Vagina (tissue), 2 donors: Measurements from ENCODE around the gene L1CAM. TPM values are rescaled to one million over a fixed set of nuclear protein-coding genes. Genes with fewer than 3 reads are reported as not detected.

Source experiments
- DNase-seq, 2 donors: peaks; one replicate each; pipeline ENCODE4 v3.0.0-alpha.2; 2017; ENCODE audit errors: extremely low spot score in 2 of 2
- H3K27ac ChIP-seq: fragments of 200-600 bp; sonication (generic); one replicate; pipeline ENCODE4 v1.5.1; 2019
- H3K27me3 ChIP-seq: fragments of 200-600 bp; sonication (generic); one replicate; pipeline ENCODE4 v1.5.1; 2019
- H3K36me3 ChIP-seq, 2 donors: fragments of 200-600 bp; sonication (generic); one replicate each; pipeline ENCODE4 v1.5.1; 2017 to 2019
- H3K4me1 ChIP-seq: fragments of 200-600 bp; sonication (generic); one replicate; pipeline ENCODE4 v1.5.1; 2019
- H3K4me3 ChIP-seq, 2 donors: fragments of 200-600 bp; sonication (generic); 1 replicate in 1 of 2; 2 replicates in 1 of 2; pipeline ENCODE4 v1.5.1; 2016 to 2019
- H3K9me3 ChIP-seq: fragments of 200-600 bp; sonication (generic); one replicate; pipeline ENCODE4 v1.5.1; 2019
- POLR2A ChIP-seq, 2 donors: fragments of 450-650 bp; IDR thresholded peaks; one replicate each; pipeline ENCODE4 v1.6.1; 2017; ENCODE audit warnings: antibody characterized with exemption in 2 of 2, mild to moderate bottlenecking in 2 of 2, moderate library complexity in 2 of 2
- POLR2AphosphoS5 ChIP-seq, 2 donors: sonication (generic); formaldehyde crosslinking; IDR thresholded peaks; one replicate each; pipeline ENCODE4 v1.9.0; 2017; ENCODE audit warnings: antibody characterized with exemption in 2 of 2, mild to moderate bottlenecking in 2 of 2, low read depth in 1 of 2; ENCODE audit not compliant: insufficient read depth in 1 of 2
- intact Hi-C: fragments of 100-400 bp; cut with DNase I; formaldehyde crosslinking; loops from one replicate; pipeline ENCODE4 v1.15.1; 2023
- total RNA-seq: library from RNA; depleted of rRNA; stranded (reverse); fragments of >200 nt; gene quantifications from one replicate; pipeline ENCODE4 v1.2.3, GENCODE V29; 2016
- TF ChIP-seq, protein P1 (sequence below), 3 experiments: fragments of 450-650 bp in 2 of 3; fragments of 200-600 bp in 1 of 3; sonication (generic) in 1 of 3; IDR thresholded peaks; one replicate each; pipeline ENCODE4 v1.5.1; 2017 to 2019; ENCODE audit warnings: antibody characterized with exemption in 3 of 3, mild to moderate bottlenecking in 2 of 3, moderate library complexity in 2 of 3

L1CAM gene
- total RNA-seq, 1 donor from 2014 or later = 9.6 TPM

DNA sequence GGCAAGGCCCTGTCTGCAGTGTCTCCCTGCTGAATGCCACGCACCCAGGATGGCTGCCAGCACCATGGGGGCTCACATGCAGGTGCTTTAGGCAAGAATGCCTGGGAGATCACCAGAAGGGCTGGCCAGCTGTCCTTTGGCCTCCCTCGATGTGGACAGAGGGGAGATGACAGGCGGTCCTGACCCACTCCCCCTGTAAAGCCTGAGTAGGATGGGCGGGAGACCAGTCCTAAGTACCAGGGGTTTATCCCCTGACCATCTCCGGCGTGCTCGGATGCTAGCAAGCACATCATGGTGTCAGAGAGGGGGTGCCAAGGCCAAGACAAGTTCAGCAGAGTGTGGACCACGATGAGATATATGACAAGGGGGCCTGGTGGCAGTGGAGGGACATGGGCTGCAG is 60.9 kb downstream of the L1CAM start:
- intact Hi-C loops = no loop called here
- Histone ChIP-seq H3K9me3 (no peaks in the 10 kb centered on the region), H3K27me3 (no peaks in the 10 kb centered on the region), H3K4me3 (no peak overlapping the region), H3K36me3 (no peaks in the 10 kb centered on the region), H3K4me1 (peaks cover 12% of the 10 kb centered on the region), H3K27ac (no peak overlapping the region)
- TF ChIP-seq, protein P1, sequence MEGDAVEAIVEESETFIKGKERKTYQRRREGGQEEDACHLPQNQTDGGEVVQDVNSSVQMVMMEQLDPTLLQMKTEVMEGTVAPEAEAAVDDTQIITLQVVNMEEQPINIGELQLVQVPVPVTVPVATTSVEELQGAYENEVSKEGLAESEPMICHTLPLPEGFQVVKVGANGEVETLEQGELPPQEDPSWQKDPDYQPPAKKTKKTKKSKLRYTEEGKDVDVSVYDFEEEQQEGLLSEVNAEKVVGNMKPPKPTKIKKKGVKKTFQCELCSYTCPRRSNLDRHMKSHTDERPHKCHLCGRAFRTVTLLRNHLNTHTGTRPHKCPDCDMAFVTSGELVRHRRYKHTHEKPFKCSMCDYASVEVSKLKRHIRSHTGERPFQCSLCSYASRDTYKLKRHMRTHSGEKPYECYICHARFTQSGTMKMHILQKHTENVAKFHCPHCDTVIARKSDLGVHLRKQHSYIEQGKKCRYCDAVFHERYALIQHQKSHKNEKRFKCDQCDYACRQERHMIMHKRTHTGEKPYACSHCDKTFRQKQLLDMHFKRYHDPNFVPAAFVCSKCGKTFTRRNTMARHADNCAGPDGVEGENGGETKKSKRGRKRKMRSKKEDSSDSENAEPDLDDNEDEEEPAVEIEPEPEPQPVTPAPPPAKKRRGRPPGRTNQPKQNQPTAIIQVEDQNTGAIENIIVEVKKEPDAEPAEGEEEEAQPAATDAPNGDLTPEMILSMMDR (IDR thresholded peaks at IDR 0.05) = no peak
- TF ChIP-seq POLR2AphosphoS5 (IDR thresholded peaks at IDR 0.05; ENCODE audit: insufficient read depth in 1 of 2, low read depth in 1 of 2) = no peak
- no peak for TF ChIP-seq POLR2A (IDR thresholded peaks at IDR 0.05)
- DNase-seq = peak in 1 of 2 donors; percentile 69

DNA sequence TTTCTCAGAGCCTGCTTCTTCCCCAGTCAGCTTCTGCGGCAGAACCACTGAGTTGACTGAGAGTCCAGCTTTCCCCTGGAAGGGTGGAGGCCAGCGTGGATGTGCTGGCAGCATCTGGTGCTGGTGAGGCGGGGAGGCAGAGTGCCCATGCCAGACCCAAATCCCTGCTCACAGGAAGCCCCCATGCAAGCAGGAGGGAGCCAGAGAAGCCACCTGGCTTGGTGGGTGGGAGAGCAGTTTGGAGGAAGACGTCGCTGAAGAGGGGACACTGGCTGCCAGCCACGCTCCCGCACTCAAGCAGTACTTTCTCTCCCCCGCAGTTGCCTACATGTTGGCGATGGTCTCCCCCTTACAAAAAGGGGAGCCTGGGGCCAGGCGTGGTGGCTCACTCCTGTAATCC is 61.6 kb downstream of the L1CAM start:
- Histone ChIP-seq H3K4me3 (no peak overlapping the region), H3K4me1 (peaks cover 5% of the 10 kb centered on the region), H3K27me3 (no peaks in the 10 kb centered on the region), H3K9me3 (no peaks in the 10 kb centered on the region), H3K36me3 (no peaks in the 10 kb centered on the region), H3K27ac (no peak overlapping the region)
- TF ChIP-seq POLR2AphosphoS5 (IDR thresholded peaks at IDR 0.05; ENCODE audit: insufficient read depth in 1 of 2, low read depth in 1 of 2) = no peak
- TF ChIP-seq, protein P1 (IDR thresholded peaks at IDR 0.05) = no peak
- no peak for TF ChIP-seq POLR2A (IDR thresholded peaks at IDR 0.05)
- intact Hi-C loops = no loop called here
- DNase-seq = peak in 1 of 2 donors; percentile 79

DNA sequence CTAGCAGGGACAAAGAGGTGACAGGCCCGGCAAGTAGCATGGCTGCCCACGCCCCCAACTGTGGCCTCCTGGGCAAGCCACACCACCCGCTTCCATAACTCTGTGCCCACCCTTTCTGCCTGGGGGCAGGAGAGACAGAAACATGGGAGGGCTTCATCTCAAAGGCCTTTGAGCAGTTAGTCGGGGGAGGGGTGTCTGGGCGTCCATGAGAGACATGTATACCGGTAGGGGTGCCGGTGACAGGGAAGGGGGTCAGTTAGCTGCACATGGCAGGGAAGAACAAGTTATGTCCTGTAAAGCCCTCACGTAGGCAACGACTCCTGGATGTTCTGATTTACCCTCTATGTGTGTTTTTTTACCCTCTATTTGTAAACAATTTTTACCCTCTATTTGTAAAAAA is 64.9 kb downstream of the L1CAM start:
- no peak overlapping the region for H3K27ac ChIP-seq
- H3K4me1 ChIP-seq = no peaks in the 10 kb centered on the region
- intact Hi-C loops = no loop called here
- H3K4me3 ChIP-seq = no peak overlapping the region
- no peaks in the 10 kb centered on the region for H3K36me3 ChIP-seq
- TF ChIP-seq, protein P1 (IDR thresholded peaks at IDR 0.05) = no peak
- no peak for TF ChIP-seq POLR2AphosphoS5 (IDR thresholded peaks at IDR 0.05; ENCODE audit: insufficient read depth in 1 of 2, low read depth in 1 of 2)
- TF ChIP-seq POLR2A (IDR thresholded peaks at IDR 0.05) = no peak
- no peak for DNase-seq
- no peaks in the 10 kb centered on the region for H3K9me3 ChIP-seq
- no peaks in the 10 kb centered on the region for H3K27me3 ChIP-seq

DNA sequence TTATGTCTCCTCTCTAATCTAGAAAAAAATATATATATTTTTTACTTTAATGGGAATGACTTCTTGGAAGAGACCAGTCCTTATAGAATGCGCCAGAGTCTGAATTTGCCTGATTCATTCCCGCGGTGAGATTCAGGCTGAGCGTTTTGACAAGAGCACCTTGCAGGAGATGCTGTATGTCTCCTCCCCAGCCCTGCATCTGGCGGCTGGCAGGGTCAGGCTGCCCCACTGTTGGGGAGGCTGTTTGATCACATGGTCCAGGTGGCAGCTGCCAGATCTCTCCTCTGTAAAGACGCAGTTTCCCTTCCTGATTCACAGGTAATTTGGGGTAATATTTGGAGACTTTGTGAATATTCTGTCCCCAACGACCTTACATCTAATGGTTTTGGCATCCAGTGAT is 65.4 kb downstream of the L1CAM start:
- no peak overlapping the region for H3K27ac ChIP-seq
- H3K4me3 ChIP-seq = no peak overlapping the region
- TF ChIP-seq, protein P1 (IDR thresholded peaks at IDR 0.05) = no peak
- TF ChIP-seq POLR2A (IDR thresholded peaks at IDR 0.05) = no peak
- no peak for TF ChIP-seq POLR2AphosphoS5 (IDR thresholded peaks at IDR 0.05; ENCODE audit: insufficient read depth in 1 of 2, low read depth in 1 of 2)
- no peaks in the 10 kb centered on the region for H3K9me3 ChIP-seq
- no peaks in the 10 kb centered on the region for H3K27me3 ChIP-seq
- intact Hi-C loops = no loop called here
- no peaks in the 10 kb centered on the region for H3K36me3 ChIP-seq
- DNase-seq = no peak
- H3K4me1 ChIP-seq = no peaks in the 10 kb centered on the region

DNA sequence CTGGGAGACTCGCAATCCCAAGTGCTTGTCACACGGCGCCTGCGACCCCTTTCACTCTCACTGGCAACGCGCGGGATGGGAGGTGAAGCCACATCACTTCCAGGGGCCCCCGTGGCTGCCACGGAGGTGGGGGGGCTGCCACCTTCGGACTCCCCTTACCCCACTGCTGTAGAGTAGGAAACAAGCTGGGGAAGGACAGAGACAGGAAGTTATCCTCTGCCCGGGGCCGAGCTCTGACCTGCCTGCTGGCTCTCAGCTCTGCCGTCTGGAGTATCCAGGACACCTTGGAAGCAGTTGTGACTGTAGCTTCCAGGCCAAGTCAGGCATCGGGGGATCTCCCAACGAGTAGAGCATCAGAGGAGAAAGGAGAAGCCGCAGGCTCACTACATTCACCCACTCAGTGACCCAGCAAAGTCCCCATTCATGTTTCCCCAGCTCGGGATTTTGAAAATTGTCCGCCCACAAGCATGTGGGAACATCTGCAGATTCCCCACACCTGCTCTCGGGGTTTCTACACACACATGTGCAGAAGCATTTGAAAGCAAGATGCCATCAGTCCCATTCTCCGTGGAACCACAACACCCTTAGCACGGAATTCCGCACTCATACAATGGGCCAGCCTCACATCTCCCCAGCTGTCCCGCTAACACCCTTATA is 66.5 kb downstream of the L1CAM start:
- DNase-seq = no peak
- no peaks in the 10 kb centered on the region for H3K36me3 ChIP-seq
- no peaks in the 10 kb centered on the region for H3K4me1 ChIP-seq
- no peak for TF ChIP-seq POLR2A (IDR thresholded peaks at IDR 0.05)
- no peak for TF ChIP-seq POLR2AphosphoS5 (IDR thresholded peaks at IDR 0.05; ENCODE audit: insufficient read depth in 1 of 2, low read depth in 1 of 2)
- TF ChIP-seq, protein P1 (IDR thresholded peaks at IDR 0.05) = no peak
- H3K4me3 ChIP-seq = peak overlapping the region; percentile 36 to 54
- no peaks in the 10 kb centered on the region for H3K9me3 ChIP-seq
- intact Hi-C loops = no loop called here
- no peaks in the 10 kb centered on the region for H3K27me3 ChIP-seq
- peak overlapping the region; percentile 28 for H3K27ac ChIP-seq
